ENCODE data around the gene COMT. TPM values are rescaled to one million over a fixed set of nuclear protein-coding genes. Genes with fewer than 3 reads are reported as not detected.

The COMT gene
- total and polyA plus RNA-seq, 2 of the 4 experiments (the other 2 are of a cell fraction): 202 to 347 TPM

- Histone ChIP-seq H3K4me1 (ENCODE audit: control insufficient read depth, insufficient read depth, low read length) (peaks cover 7% of the 10 kb centered on the region), H3K27me3 (ENCODE audit: control insufficient read depth, insufficient read depth, low read length) (no peaks in the 10 kb centered on the region), H4K5ac (ENCODE audit: low read depth, low read length) (no peak overlapping the region), H3K9me1 (ENCODE audit: insufficient read depth, low read length) (0 out of 2 replicates have a peak, but pooled peaks cover 2% of the 10 kb centered on the region), H3K56ac (ENCODE audit: extremely low read depth, insufficient read depth, low read length) (no peak overlapping the region), H3K36me3 (ENCODE audit: control insufficient read depth, insufficient read depth, low read length) (peaks cover 8% of the 10 kb centered on the region), H4K20me1 (ENCODE audit: insufficient read depth, low read length) (no peaks in the 10 kb centered on the region), H2AFZ (replicated peaks; ENCODE audit: low read length, poor library complexity) (no peak overlapping the region), H3K14ac (replicated peaks; ENCODE audit: low read depth, low read length) (no peak overlapping the region), H3K79me1 (ENCODE audit: low read depth in 1 of 2, low read length in 2 of 2) (0 out of 4 replicates have a peak, but pooled peaks cover 0 to 4% of the 10 kb centered on the region in 2 experiments), H3K18ac (ENCODE audit: low read depth, low read length) (no peak overlapping the region), H2BK5ac (ENCODE audit: low read depth, low read length, poor library complexity, severe bottlenecking) (no peak overlapping the region), H2BK20ac (ENCODE audit: low read depth, low read length) (no peak overlapping the region), H3K4ac (ENCODE audit: low read depth, low read length) (no peak overlapping the region), H2AK5ac (ENCODE audit: low read depth, low read length) (no peak overlapping the region), H3K9me3 (ENCODE audit: control insufficient read depth, insufficient read depth, low read length) (no peaks in the 10 kb centered on the region), H2BK15ac (ENCODE audit: low read depth, low read length) (no peak overlapping the region), H3K23ac (ENCODE audit: low read depth, low read length) (no peak overlapping the region), H4K91ac (ENCODE audit: insufficient read depth, low read depth, low read length) (no peak overlapping the region), H3K4me2 (ENCODE audit: low read depth, low read length) (no peak overlapping the region), H4K8ac (ENCODE audit: low read depth in 2 of 2, low read length in 2 of 2) (no peak overlapping the region), H3K9ac (ENCODE audit: low read depth, low read length) (no peak overlapping the region), H2AK9ac (replicated peaks; ENCODE audit: low read depth, low read length, poor library complexity) (no peak overlapping the region), H3K27ac (ENCODE audit: insufficient read depth, low read length) (no peak overlapping the region), H3K4me3 (ENCODE audit: insufficient read depth, low read depth, low read length) (no peak overlapping the region), H2BK120ac (ENCODE audit: low read depth, low read length) (no peak overlapping the region)
- DNase-seq (no peak), ATAC-seq (ENCODE audit: low read depth) (no peak)
- no TSS peak for BruUV-seq (replicated peaks)
- 86% methylated on average over 7 of the region's 13 CpGs; no CpG with 5 or more reads in 1 of the 2 experiments for WGBS, 2 experiments (ENCODE audit: extremely low coverage in 2 of 2, insufficient read length in 1 of 2)
- TF ChIP-seq MAFK (IDR thresholded peaks at IDR 0.05; ENCODE audit: low read depth, low read length) (no peak), USF2 (IDR thresholded peaks at IDR 0.05; ENCODE audit: low read depth, low read length) (no peak), POLR2A (IDR thresholded peaks at IDR 0.05; ENCODE audit: low read depth, low read length) (no peak)
- CTCF ChIA-PET: interaction anchor here (0.6 to 2.5 kb wide), 2 partner anchors 170 to 383 kb away, joined by 5 to 10 read pairs; no protein-coding TSS in a partner anchor
- in situ Hi-C loops (cut with MboI; ENCODE audit: low sequenced_read_pairs) (no loop called here), dilution Hi-C loops (cut with HindIII; ENCODE audit: low sequenced_read_pairs, unreplicated experiment) (no loop called here), intact Hi-C loops (cut with micrococcal nuclease) (no loop called here)
- POLR2A ChIA-PET (ENCODE audit: unreplicated experiment): interaction anchor here (0.6 kb wide), 1 partner anchor 47 kb away, joined by 5 read pairs; no protein-coding TSS in a partner anchor
These were observed 40.7 kb upstream of the COMT start for GRCh38 chr22:19900707-19901436.
